AG08395 (cell line): ENCODE measurements around the gene BBS9.

Experiments
- DNase-seq: peaks from one replicate; pipeline ENCODE4 v3.0.0; 2012; ENCODE audit warnings: mixed read lengths, low spot score

Gene BBS9

GRCh38 chr7:33550979-33551378 is 421.6 kb downstream of the BBS9 start:
- no peak for DNase-seq

GRCh38 chr7:33554046-33554445 is 424.7 kb downstream of the BBS9 start:
- DNase-seq: peak; percentile 41

- no peak for DNase-seq
These were observed 425.2 kb downstream of the BBS9 start for GRCh38 chr7:33554576-33554975.

GRCh38 chr7:33556472-33556871 is 427.1 kb downstream of the BBS9 start:
- DNase-seq: no peak

- DNase-seq: no peak
These were observed 429.4 kb downstream of the BBS9 start for GRCh38 chr7:33558549-33559323.

GRCh38 chr7:33559324-33559710 is 430.0 kb downstream of the BBS9 start:
- no peak for DNase-seq

- DNase-seq: no peak
These were observed 433.6 kb downstream of the BBS9 start for GRCh38 chr7:33562996-33563395.

- DNase-seq: no peak
These were observed 434.3 kb downstream of the BBS9 start for GRCh38 chr7:33563651-33564050.

GRCh38 chr7:33578166-33578565 is 448.8 kb downstream of the BBS9 start:
- DNase-seq: no peak

GRCh38 chr7:33578881-33579672 is 449.7 kb downstream of the BBS9 start:
- no peak for DNase-seq

GRCh38 chr7:33579673-33579960 is 450.3 kb downstream of the BBS9 start:
- no peak for DNase-seq

- DNase-seq: no peak
These were observed 451.9 kb downstream of the BBS9 start for GRCh38 chr7:33581236-33581635.

- no peak for DNase-seq
These were observed 452.7 kb downstream of the BBS9 start for GRCh38 chr7:33582104-33582503.

- DNase-seq: no peak
These were observed 453.2 kb downstream of the BBS9 start for GRCh38 chr7:33582533-33582932.

GRCh38 chr7:33589911-33590310 is 460.5 kb downstream of the BBS9 start:
- no peak for DNase-seq

- no peak for DNase-seq
These were observed 461.6 kb downstream of the BBS9 start for GRCh38 chr7:33590916-33591315.

- DNase-seq: no peak
These were observed 462.1 kb downstream of the BBS9 start for GRCh38 chr7:33591490-33591889.

GRCh38 chr7:33592718-33593117 is 463.4 kb downstream of the BBS9 start:
- DNase-seq: no peak

- DNase-seq: no peak
These were observed 464.2 kb downstream of the BBS9 start for GRCh38 chr7:33593611-33594010.

- DNase-seq: no peak
These were observed 467.3 kb downstream of the BBS9 start for GRCh38 chr7:33596686-33597085.

GRCh38 chr7:33597181-33597580 is 467.8 kb downstream of the BBS9 start:
- no peak for DNase-seq

- no peak for DNase-seq
These were observed 471.7 kb downstream of the BBS9 start for GRCh38 chr7:33601101-33601500.

- DNase-seq: no peak
These were observed 472.5 kb downstream of the BBS9 start for GRCh38 chr7:33601884-33602283.

- DNase-seq: no peak
These were observed 474.7 kb downstream of the BBS9 start for GRCh38 chr7:33604056-33604455.
